ENCODE data around the gene SKOR2.
"Not testable (repeated sequence)": the region's sequence is repeated elsewhere in the genome, so short reads cannot be mapped to it uniquely, and the experiment has no call there.

SKOR2 gene

GRCh38 chr18:47187721-47188120 is 63.7 kb downstream of the SKOR2 start:
- DNase-seq, result no peak

DNA sequence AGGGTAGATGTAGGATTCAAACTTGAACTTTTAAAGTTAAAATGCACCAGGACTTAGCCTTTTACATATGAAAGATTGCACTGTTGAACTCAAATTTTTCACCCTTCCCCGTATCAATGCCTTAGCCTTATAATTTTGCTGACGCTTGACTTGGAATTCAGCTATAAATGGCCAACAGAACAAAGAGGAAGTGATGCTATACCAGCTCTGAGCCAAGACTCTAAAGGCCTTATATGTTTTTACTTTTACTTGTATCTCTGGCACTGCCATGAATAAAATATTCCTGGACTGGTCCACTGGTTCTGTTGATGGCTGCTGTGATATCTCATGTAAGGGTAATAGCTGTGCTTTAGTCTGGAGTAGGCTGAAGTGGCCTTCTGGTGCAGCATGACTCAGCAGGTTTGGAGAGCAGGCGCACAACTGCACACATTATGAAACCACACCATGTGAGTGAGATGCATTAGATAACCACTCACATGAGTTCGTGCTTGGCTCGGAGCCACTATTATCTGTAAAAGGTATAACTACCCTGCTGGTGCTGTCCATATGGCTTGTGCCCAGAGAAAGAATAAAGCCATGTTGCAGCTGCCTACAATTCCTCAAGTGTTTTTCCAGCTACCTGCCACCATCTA is 66.9 kb downstream of the SKOR2 start:
- no peak for DNase-seq

DNA sequence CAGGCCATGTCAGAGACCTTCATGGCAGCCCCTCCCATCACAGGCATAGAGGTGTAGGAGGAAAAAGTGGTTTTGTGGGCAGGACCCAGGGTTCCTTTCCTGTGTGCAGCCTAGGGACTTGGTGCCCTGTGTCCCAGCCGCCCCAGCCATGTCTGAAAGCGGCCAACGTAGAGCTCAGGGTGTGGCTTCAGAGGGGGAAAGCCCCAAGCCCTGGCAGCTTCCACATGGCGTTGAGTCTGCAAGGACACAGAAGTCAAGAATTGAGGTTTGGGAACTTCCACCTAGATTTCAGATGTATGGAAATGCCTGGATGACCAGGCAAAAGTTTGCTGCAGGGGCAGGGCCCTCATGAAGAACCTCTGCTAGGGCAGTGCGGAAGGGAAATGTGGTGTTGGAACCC is 69.3 kb downstream of the SKOR2 start:
- DNase-seq, result not testable (repeated sequence)

GRCh38 chr18:47180765-47181164 is 70.7 kb downstream of the SKOR2 start:
- DNase-seq, result no peak

GRCh38 chr18:47179520-47179919 is 71.9 kb downstream of the SKOR2 start:
- no peak for DNase-seq

DNA sequence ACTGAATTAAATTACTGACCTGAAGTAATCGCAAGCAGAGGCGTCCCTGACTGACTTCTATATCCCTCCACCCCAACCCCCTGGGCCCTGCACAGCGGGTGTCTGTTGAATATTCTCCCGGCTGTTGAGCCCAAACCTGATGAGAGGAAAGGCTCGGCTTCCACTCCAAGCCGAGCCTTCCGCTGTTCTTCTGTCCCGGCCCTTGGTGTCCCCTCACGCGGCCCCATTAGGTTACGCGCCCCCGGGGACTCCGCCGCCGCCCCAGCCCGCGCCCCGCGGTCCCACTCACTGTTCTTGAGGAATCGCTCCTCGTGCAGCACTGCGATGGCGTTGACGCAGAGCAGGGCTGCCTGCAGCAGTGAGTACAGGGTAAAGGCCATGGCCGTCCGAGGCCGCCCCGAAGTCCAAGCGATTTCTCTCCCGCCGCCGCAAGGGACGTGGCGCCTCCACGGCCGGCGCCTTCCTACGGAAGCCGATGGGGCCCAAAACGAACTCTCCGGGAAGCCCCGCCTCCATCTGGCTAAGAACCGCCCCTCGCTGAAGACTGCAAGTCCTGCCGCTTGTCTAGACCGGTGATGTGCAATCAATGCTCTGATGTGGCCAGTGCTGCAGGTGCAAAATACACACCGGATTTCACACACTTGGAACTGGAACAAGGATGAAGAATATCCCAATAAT is 75.4 kb downstream of the SKOR2 start, which contains the start of gene IER3IP1:
TSS of gene IER3IP1 (minus strand) at position 467 of the 678 bp plus-strand sequence. CDS start at position 380, 87 bp downstream.
- peak; percentile 92 for DNase-seq

- peak; percentile 39 for DNase-seq
These were observed 76.1 kb downstream of the SKOR2 start for GRCh38 chr18:47175283-47175897.

DNA sequence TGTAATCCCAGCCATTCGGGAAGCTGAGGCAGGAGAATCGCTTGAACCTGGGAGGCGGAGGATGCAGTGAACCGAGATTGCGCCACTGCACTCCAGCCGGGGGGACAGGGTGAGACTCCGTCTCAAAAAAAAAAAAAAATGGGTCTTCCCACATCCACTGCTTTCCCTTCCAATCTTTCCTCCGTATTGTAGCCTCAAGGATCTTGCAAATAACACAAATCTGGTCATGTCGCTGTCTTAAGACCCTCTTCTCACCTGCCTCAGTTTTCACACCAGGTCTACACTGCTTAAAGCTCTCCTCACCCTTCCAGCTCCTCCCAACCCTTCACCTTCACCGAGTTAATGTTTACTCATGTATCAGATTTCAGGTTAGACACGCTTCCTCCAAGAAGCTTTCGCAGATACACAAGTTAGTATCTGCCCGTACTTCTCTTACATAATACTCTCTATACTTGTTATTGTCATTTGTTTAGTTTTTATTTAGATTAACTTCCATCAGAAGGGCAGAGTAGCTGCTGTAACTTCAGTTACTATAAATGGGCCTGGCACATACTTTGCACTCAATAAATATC is 76.8 kb downstream of the SKOR2 start:
- DNase-seq, result no peak

GRCh38 chr18:47172476-47172875 is 79.0 kb downstream of the SKOR2 start:
- DNase-seq, result no peak

DNA sequence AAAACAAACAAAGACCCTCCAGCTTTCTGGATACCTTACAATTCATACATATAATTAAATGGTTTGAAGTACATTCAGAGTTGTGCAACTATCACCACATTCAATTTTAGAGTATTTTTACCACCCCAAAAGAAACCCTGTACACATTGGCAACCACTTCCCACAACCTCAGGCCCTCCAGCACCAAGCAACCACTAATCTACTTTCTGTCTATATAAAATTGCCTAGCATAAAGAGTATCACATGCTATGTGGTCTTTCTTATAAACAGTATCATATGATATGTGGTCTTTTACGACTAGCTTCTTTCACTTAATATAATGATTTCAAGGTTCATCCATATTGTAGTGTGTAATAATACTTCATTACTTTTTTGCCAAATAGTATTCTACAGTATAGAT is 82.5 kb downstream of the SKOR2 start:
- no peak for DNase-seq

GRCh38 chr18:47168509-47168908 is 83.0 kb downstream of the SKOR2 start:
- DNase-seq, result no peak

DNA sequence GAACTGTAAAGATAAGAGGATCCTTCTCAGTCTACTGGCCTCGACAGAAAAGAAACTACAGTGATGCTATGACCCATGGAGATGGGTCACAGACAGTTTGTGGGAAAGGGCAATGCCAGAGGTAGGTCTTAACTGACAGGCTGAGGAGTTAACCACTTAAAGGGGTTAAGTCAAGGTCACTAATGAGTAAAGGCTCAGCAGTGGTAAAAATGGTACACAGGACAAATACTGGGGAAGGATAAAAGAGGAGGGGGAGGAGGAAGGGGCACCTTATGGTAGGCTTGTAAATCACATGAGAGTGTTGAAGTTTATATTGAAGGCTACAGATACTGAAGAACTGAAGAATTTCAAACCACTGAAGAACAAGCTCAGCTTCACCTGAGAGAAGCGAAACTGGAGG is 85.2 kb downstream of the SKOR2 start:
- DNase-seq, result no peak

DNA sequence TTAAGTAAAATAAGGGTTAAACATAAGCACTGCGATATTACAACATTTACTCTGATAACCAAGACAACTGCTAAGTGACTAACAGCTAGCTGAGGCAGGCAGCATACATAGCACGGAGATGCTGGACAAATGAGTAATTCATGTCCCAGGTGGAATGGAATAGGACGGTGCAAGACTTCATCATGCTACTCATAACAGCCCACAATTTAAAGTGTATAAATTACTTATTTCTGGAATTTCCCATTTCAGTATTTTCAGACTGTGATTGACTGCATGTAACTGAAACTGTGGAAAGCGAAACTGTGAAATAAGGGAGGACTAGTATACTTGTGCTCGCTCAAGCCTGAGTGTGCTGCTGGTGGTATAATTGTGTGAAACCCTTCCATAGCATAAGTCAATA is 88.2 kb downstream of the SKOR2 start:
- DNase-seq, result no peak

DNA sequence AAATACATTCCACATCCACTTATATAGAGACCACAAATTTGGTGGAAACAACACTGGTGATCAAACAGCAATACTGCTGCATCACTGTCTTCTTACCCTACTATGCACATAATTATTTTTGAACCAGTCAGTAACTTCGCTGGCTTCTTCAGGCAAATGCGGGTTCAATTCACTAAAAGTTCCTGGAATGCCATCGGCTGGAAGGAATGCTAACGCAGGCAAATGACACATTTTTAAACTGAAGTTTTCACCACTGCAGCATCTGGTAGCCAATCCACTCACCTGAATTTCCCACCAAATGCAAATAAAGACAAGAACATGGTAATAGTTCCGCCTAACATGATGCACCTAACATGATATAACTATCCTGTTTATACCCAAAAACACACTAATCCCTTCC is 91.2 kb downstream of the SKOR2 start:
- no peak for DNase-seq

DNA sequence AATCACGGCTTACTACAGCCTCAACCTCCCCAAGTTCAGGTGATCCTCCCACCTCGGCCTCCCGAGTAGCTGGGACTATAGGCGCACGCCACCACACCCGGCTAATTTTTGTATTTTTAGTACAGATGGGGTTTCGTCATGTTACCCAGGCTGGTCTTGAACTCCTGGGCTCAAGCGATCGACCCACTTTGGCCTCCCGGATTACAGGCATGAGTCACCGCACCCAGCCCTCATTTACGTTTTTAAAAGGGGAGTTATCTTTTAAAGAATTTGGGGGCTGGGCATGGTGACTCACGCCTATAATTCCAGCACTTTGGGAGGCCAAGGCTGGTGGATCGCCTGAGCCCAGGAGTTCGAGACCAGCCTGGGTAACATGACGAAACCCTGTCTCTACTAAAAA is 93.1 kb downstream of the SKOR2 start:
- not testable (repeated sequence) for DNase-seq
